Mucosa of descending colon (tissue), 3 donors: ENCODE data around the gene IFT22. TPM values are rescaled to one million over a fixed set of nuclear protein-coding genes. Genes with fewer than 3 reads are reported as not detected.
A peak's percentile ranks its signal among the peaks of the same experiment; 100 is the strongest.

Experiments used
- ATAC-seq: fragments of 200-7000 bp; cut with Tn5 transposase; one replicate; pipeline ENCODE4 v1.9.1; 2020; ENCODE audit warnings: mild to moderate bottlenecking, moderate library complexity
- DNase-seq, 3 donors: peaks; one replicate each; pipeline ENCODE4 v3.0.0-alpha.2; 2020
- H3K36me3 ChIP-seq: fragments of 200-600 bp; one replicate; pipeline ENCODE4 v1.8.0; 2021; ENCODE audit warnings: low read depth, mild to moderate bottlenecking
- H3K4me1 ChIP-seq: fragments of 200-600 bp; one replicate; pipeline ENCODE4 v1.8.0; 2021; ENCODE audit warnings: low read depth, mild to moderate bottlenecking
- H3K4me3 ChIP-seq: fragments of 200-600 bp; one replicate; pipeline ENCODE4 v1.8.0; 2021; ENCODE audit warnings: mild to moderate bottlenecking
- H3K9me3 ChIP-seq: fragments of 200-600 bp; one replicate; pipeline ENCODE4 v1.8.0; 2021; ENCODE audit warnings: mild to moderate bottlenecking
- CTCF ChIP-seq: fragments of 200-600 bp; IDR thresholded peaks from one replicate; pipeline ENCODE4 v1.8.0; 2022; ENCODE audit warnings: antibody characterized with exemption, mild to moderate bottlenecking
- intact Hi-C, 2 donors: fragments of 100-400 bp; cut with DNase I in 1 of 2; cut with micrococcal nuclease in 1 of 2; formaldehyde crosslinking; loops; one replicate each; pipeline versions ENCODE4 v1.11.0 to v1.11.1; 2022; cut with DNase I, micrococcal nuclease
- total RNA-seq, 3 donors: library from RNA; stranded (reverse); fragmentation: NEBNext Ultra II Directional in 2 of 3; extraction: Animal tissue kit (Norgen Biotek cat#: 25700) in 2 of 3; gene quantifications; one replicate each; pipeline versions ENCODE4 v1.2.1 to v1.2.4, GENCODE V29; 2021 to 2023
- donor health status: DM: no; HTN: no; CAD: no; lungs with moderate emphysema.
- donor health status: DM: no; HTN: no; CAD: no.
- donor health status: DM: no; HTN: yes; CAD: no.

The IFT22 gene
- total RNA-seq, 3 donors from 2014 or later, result 5.0 to 23.5 (median 5.5) TPM

GRCh38 chr7:101306307-101306706 lies 15.3 kb downstream of the IFT22 start:
- peak in 1 of 3 donors; percentile 18 for DNase-seq
- intact Hi-C loops, result no loop called here
- no peak overlapping the region for H3K4me3 ChIP-seq
- H3K9me3 ChIP-seq, result peaks cover 2% of the 10 kb centered on the region
- no peak for TF ChIP-seq CTCF
- no peak for ATAC-seq
- no peaks in the 10 kb centered on the region for H3K4me1 ChIP-seq
- no peaks in the 10 kb centered on the region for H3K36me3 ChIP-seq

GRCh38 chr7:101303102-101303701 lies 18.4 kb downstream of the IFT22 start:
- no peaks in the 10 kb centered on the region for H3K36me3 ChIP-seq
- TF ChIP-seq CTCF, result no peak
- H3K4me1 ChIP-seq, result no peaks in the 10 kb centered on the region
- peak in 1 of 3 donors; percentile 33 for DNase-seq
- intact Hi-C loops, result no loop called here
- ATAC-seq, result no peak
- peaks cover 11% of the 10 kb centered on the region for H3K9me3 ChIP-seq
- no peak overlapping the region for H3K4me3 ChIP-seq

GRCh38 chr7:101302641-101303101 lies 18.9 kb downstream of the IFT22 start:
- ATAC-seq, result no peak
- peak in 1 of 3 donors; percentile 37 for DNase-seq
- TF ChIP-seq CTCF, result no peak
- Histone ChIP-seq H3K4me1 (no peaks in the 10 kb centered on the region), H3K9me3 (peaks cover 11% of the 10 kb centered on the region), H3K4me3 (no peak overlapping the region), H3K36me3 (no peaks in the 10 kb centered on the region)
- intact Hi-C loops, result no loop called here

GRCh38 chr7:101300465-101301376 lies 20.9 kb downstream of the IFT22 start:
- intact Hi-C loops, result no loop called here
- no peak for TF ChIP-seq CTCF

GRCh38 chr7:101299511-101300464 lies 21.8 kb downstream of the IFT22 start:
- Histone ChIP-seq H3K9me3 (peaks cover 11% of the 10 kb centered on the region), H3K4me3 (no peak overlapping the region), H3K36me3 (no peaks in the 10 kb centered on the region), H3K4me1 (no peaks in the 10 kb centered on the region)
- DNase-seq (peak in 1 of 3 donors; percentile 39), ATAC-seq (no peak)
- intact Hi-C loops, result no loop called here
- no peak for TF ChIP-seq CTCF

More at GRCh38 chr7:101300465-101301376, 20.9 kb downstream of the IFT22 start:
- DNase-seq, result no peak
- H3K4me3 ChIP-seq, result no peak overlapping the region
- peaks cover 11% of the 10 kb centered on the region for H3K9me3 ChIP-seq
- no peak for ATAC-seq
- H3K36me3 ChIP-seq, result no peaks in the 10 kb centered on the region
- H3K4me1 ChIP-seq, result no peaks in the 10 kb centered on the region
